K562 (cell line): Measurements from ENCODE around the gene RPS10. TPM values are rescaled to one million over a fixed set of nuclear protein-coding genes. Genes with fewer than 3 reads are reported as not detected.

ENCODE experiments used
- ATF1 ChIP-seq, 2 experiments: fragments of 450-650 bp in 1 of 2; IDR thresholded peaks; 2 replicates each; pipeline ENCODE4 v1.6.1; 2016; ENCODE audit warnings: missing compliant biosample characterization in 1 of 2, missing genetic modification characterization in 1 of 2
- ATF7 ChIP-seq: fragments of 450-650 bp; IDR thresholded peaks from 2 replicates; pipeline ENCODE4 v1.7.1; 2014; ENCODE audit warnings: mild to moderate bottlenecking, moderate library complexity
- BACH1 ChIP-seq: fragments of 200-800 bp; sonication (Bioruptor generic); IDR thresholded peaks from 2 replicates; pipeline ENCODE4 v1.6.1; 2016; ENCODE audit warnings: missing genetic modification characterization, missing compliant biosample characterization
- CREM ChIP-seq: IDR thresholded peaks from 2 replicates; pipeline ENCODE4 v1.6.1; 2014; ENCODE audit warnings: antibody characterized with exemption, low read depth
- CTBP1 ChIP-seq: fragments of 450-650 bp; IDR thresholded peaks from 2 replicates; pipeline ENCODE4 v1.6.1; 2016; ENCODE audit warnings: borderline replicate concordance
- ESRRA ChIP-seq: fragments of 450-650 bp; IDR thresholded peaks from 2 replicates; pipeline ENCODE4 v1.6.1; 2014; ENCODE audit warnings: low read depth, mild to moderate bottlenecking, moderate library complexity, borderline replicate concordance
- HDGF ChIP-seq: fragments of 450-650 bp; IDR thresholded peaks from 2 replicates; pipeline ENCODE4 v1.6.1; 2016
- ILK ChIP-seq: fragments of 450-650 bp; IDR thresholded peaks from 2 replicates; pipeline ENCODE4 v1.6.1; 2016; ENCODE audit warnings: missing genetic modification characterization, low read depth, mild to moderate bottlenecking, missing compliant biosample characterization, moderate library complexity, borderline replicate concordance
- KLF6 ChIP-seq: fragments of 250-450 bp; sonication (Bioruptor Pico); IDR thresholded peaks from 2 replicates; pipeline ENCODE4 v1.4.0; 2020; ENCODE audit warnings: mild to moderate bottlenecking, moderate library complexity, borderline replicate concordance
- MCM2 ChIP-seq: fragments of 450-650 bp; IDR thresholded peaks from 2 replicates; pipeline ENCODE4 v1.6.1; 2017; ENCODE audit warnings: low read depth, mild to moderate bottlenecking
- MTA2 ChIP-seq: fragments of 450-650 bp; IDR thresholded peaks from 2 replicates; pipeline ENCODE4 v1.6.1; 2016; ENCODE audit warnings: low read depth
- MTF1 ChIP-seq: fragments of 250-450 bp; sonication (Bioruptor Pico); IDR thresholded peaks from 2 replicates; pipeline ENCODE4 v1.9.0; 2021; ENCODE audit warnings: moderate library complexity, mild to moderate bottlenecking, inconsistent platforms, borderline replicate concordance
- NFRKB ChIP-seq: fragments of 450-650 bp; IDR thresholded peaks from 2 replicates; pipeline ENCODE4 v1.6.1; 2016; ENCODE audit warnings: low read depth
- RBFOX2 ChIP-seq: fragments of 200-400 bp; formaldehyde crosslinking; IDR thresholded peaks from 2 replicates; pipeline ENCODE4 v1.6.1; 2017; ENCODE audit warnings: low read depth, mild to moderate bottlenecking, low read length, moderate library complexity
- SP1 ChIP-seq: sonication (generic); formaldehyde crosslinking; IDR thresholded peaks from 2 replicates; pipeline ENCODE4 v1.8.1; 2022; ENCODE audit warnings: mild to moderate bottlenecking, missing genetic modification reagents
- STAG1 ChIP-seq: sonication (generic); formaldehyde crosslinking; IDR thresholded peaks from 2 replicates; pipeline ENCODE4 v1.5.0; 2020; ENCODE audit warnings: missing genetic modification reagents, borderline replicate concordance
- ZC3H8 ChIP-seq: fragments of 450-650 bp; IDR thresholded peaks from 2 replicates; pipeline ENCODE4 v1.6.1; 2017
- ZFP36 ChIP-seq: fragments of 150-350 bp; IDR thresholded peaks from 2 replicates; pipeline ENCODE4 v1.6.1; 2018; ENCODE audit warnings: low read length, low read depth; ENCODE audit not compliant: partially characterized antibody
- ZKSCAN1 ChIP-seq: fragments of 150-350 bp; IDR thresholded peaks from 2 replicates; pipeline ENCODE4 v1.6.1; 2016; ENCODE audit warnings: low read depth, low read length
- ZNF121 ChIP-seq: sonication (generic); formaldehyde crosslinking; conservative IDR thresholded peaks from 2 replicates; pipeline ENCODE4 v1.8.0; 2022; ENCODE audit warnings: missing genetic modification reagents
- ZNF512 ChIP-seq: IDR thresholded peaks from 2 replicates; pipeline ENCODE4 v1.6.1; 2016; ENCODE audit warnings: missing genetic modification characterization, missing compliant biosample characterization
- ZNF644 ChIP-seq: fragments of 200-800 bp; sonication (Bioruptor generic); IDR thresholded peaks from 2 replicates; pipeline ENCODE4 v1.6.1; 2016; ENCODE audit warnings: low read depth, missing genetic modification characterization, missing compliant biosample characterization
- ZNF76 ChIP-seq: fragments of 250-450 bp; sonication (Bioruptor Pico); IDR thresholded peaks from 2 replicates; pipeline ENCODE4 v1.4.0; 2020; ENCODE audit warnings: mild to moderate bottlenecking, moderate library complexity, borderline replicate concordance
- polyA plus RNA-seq, 8 experiments: library from polyadenylated mRNA; depleted of rRNA in 4 of 8; stranded (reverse) in 5 of 8; unstranded in 3 of 8; fragments of >200 nt; fragmentation: Nextera tagmentation in 2 of 8; fragmentation: Illumina TruSeq in 1 of 8; extraction: Ambion mirVana in 2 of 8; extraction: Trizol in 1 of 8; gene quantifications; 2 replicates each; pipeline versions ENCODE4 v1.2.1 to v1.2.3, GENCODE V29; 2011 to 2014; ENCODE audit warnings: inconsistent platforms in 1 of 8, missing spikeins in 1 of 8
- total RNA-seq, 7 experiments: library from RNA; depleted of rRNA in 6 of 7; stranded (reverse); fragments of >200 nt in 6 of 7; fragmentation: Illumina TruSeq in 2 of 7; extraction: Trizol in 2 of 7; gene quantifications; 2 replicates each; pipeline versions ENCODE4 v1.2.1 to v1.2.3, GENCODE V29; 2011 to 2021; ENCODE audit warnings: low replicate concordance in 1 of 7
- TF ChIP-seq, protein P1 (sequence below): sonication (generic); formaldehyde crosslinking; IDR thresholded peaks from 2 replicates; pipeline ENCODE4 v1.8.1; 2023; ENCODE audit warnings: mild to moderate bottlenecking, missing genetic modification reagents

The RPS10 gene
- total and polyA plus RNA-seq, 9 of the 15 experiments (the other 6 are each of a cell fraction or from before 2014, with no cell fraction given) = 2,680 to 5,251 (median 3,876) TPM

DNA sequence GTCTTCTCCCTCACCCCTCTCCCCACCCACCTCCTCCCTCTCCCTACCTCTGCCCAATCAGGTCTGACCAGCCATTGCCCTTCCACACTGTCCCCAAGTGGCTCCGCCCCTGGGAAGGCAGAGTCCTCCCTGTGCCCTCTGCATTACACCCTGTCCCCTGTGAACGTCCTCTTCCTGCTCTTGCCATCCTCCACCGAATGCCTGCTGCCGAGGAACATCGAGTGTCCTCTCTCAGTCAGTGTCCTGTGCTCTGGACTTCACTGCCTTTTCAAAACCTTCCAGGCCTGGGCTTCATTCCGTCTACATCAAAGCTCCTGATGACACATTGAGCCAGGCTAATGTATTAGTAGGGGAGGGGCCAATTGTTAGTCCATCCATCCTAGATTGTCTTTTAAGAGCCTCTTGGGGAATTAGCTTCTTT lies 36.7 kb upstream of the RPS10 start (continued):
- TF ChIP-seq ZNF512 (no peak), ATF7 (0 out of 2 replicates have a peak, but pooled peaks have one; percentile 22), SP1 (CRISPR knock-in tag) (no peak), ZNF644 (tag) (no peak), MCM2 (0 out of 2 replicates have a peak, but pooled peaks have one; percentile 47), KLF6 (no peak), ESRRA (peak; percentile 51; the same call in 1 of the 2 replicates), MTF1 (CRISPR knock-in tag) (no peak), HDGF (peak; percentile 91), STAG1 (CRISPR knock-in tag) (no peak), ZNF121 (CRISPR knock-in tag) (no peak), ZNF76 (no peak), ZFP36 (peak; percentile 9), NFRKB (no peak), CREM (no peak), ZKSCAN1 (no peak), MTA2 (no peak), CTBP1 (peak; percentile 43; the same call in 1 of the 2 replicates), ATF1 (CRISPR knock-in tag; IDR thresholded peaks at IDR 0.05) (no peak), ATF1 (tag; IDR thresholded peaks at IDR 0.05) (no peak), ILK (tag) (no peak), ZC3H8 (no peak), BACH1 (tag) (no peak), RBFOX2 (no peak)
- TF ChIP-seq, protein P1, sequence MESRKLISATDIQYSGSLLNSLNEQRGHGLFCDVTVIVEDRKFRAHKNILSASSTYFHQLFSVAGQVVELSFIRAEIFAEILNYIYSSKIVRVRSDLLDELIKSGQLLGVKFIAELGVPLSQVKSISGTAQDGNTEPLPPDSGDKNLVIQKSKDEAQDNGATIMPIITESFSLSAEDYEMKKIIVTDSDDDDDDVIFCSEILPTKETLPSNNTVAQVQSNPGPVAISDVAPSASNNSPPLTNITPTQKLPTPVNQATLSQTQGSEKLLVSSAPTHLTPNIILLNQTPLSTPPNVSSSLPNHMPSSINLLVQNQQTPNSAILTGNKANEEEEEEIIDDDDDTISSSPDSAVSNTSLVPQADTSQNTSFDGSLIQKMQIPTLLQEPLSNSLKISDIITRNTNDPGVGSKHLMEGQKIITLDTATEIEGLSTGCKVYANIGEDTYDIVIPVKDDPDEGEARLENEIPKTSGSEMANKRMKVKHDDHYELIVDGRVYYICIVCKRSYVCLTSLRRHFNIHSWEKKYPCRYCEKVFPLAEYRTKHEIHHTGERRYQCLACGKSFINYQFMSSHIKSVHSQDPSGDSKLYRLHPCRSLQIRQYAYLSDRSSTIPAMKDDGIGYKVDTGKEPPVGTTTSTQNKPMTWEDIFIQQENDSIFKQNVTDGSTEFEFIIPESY (CRISPR knock-in tag) = no peak
